Peyer's patch (tissue), 4 donors: ENCODE results near the gene SCLT1. TPM values are rescaled to one million over a fixed set of nuclear protein-coding genes. Genes with fewer than 3 reads are reported as not detected.

ENCODE experiments used
- DNase-seq, 3 donors: peaks; one replicate each; pipeline ENCODE4 v3.0.0-alpha.2; 2017 to 2019
- H3K27ac ChIP-seq, 4 donors: fragments of 200-600 bp; sonication (generic); one replicate each; pipeline ENCODE4 v1.5.1; 2016 to 2019
- H3K27me3 ChIP-seq, 2 donors: fragments of 200-600 bp; sonication (generic); one replicate each; pipeline ENCODE4 v1.5.1; 2019
- H3K36me3 ChIP-seq, 3 donors: fragments of 200-600 bp; sonication (generic); one replicate each; pipeline ENCODE4 v1.5.1; 2016 to 2019
- H3K4me1 ChIP-seq, 4 donors: fragments of 200-600 bp; sonication (generic); one replicate each; pipeline ENCODE4 v1.5.1; 2016 to 2019
- H3K4me3 ChIP-seq, 4 donors: fragments of 200-600 bp; sonication (generic); 1 replicate in 3 of 4; 2 replicates in 1 of 4; pipeline ENCODE4 v1.5.1; 2016 to 2019; ENCODE audit warnings: mild to moderate bottlenecking in 1 of 4
- H3K9me3 ChIP-seq, 4 donors: fragments of 200-600 bp; sonication (generic); one replicate each; pipeline ENCODE4 v1.5.1; 2016 to 2019; ENCODE audit warnings: mild to moderate bottlenecking in 1 of 4
- CTCF ChIP-seq, 6 experiments: fragments of 450-650 bp in 4 of 6; fragments of 200-600 bp in 2 of 6; sonication (generic) in 1 of 6; IDR thresholded peaks; one replicate each; pipeline ENCODE4 v1.5.1; 2017 to 2019; ENCODE audit warnings: antibody characterized with exemption in 6 of 6, mild to moderate bottlenecking in 3 of 6, moderate library complexity in 1 of 6
- POLR2A ChIP-seq, 2 donors: fragments of 450-650 bp; IDR thresholded peaks; one replicate each; pipeline ENCODE4 v1.5.1; 2017; ENCODE audit warnings: antibody characterized with exemption in 2 of 2, mild to moderate bottlenecking in 2 of 2, moderate library complexity in 2 of 2
- total RNA-seq, 4 donors: library from RNA; depleted of rRNA; stranded (reverse); fragments of >200 nt; gene quantifications; one replicate each; pipeline ENCODE4 v1.1.0, GENCODE V29; 2016

The SCLT1 gene
- total RNA-seq, 4 donors from 2014 or later, result 13.0 to 34.7 (median 18.0) TPM

GRCh38 chr4:128955751-128956150 lies 137.6 kb downstream of the SCLT1 start:
- Histone ChIP-seq H3K4me1 (no peaks in the 10 kb centered on the region), H3K9me3 (no peaks in the 10 kb centered on the region), H3K27ac (no peak overlapping the region), H3K36me3 (no peaks in the 10 kb centered on the region), H3K27me3 (no peaks in the 10 kb centered on the region), H3K4me3 (no peak overlapping the region)
- DNase-seq, result no peak
- TF ChIP-seq CTCF (IDR thresholded peaks at IDR 0.05) (no peak), POLR2A (IDR thresholded peaks at IDR 0.05) (no peak)

- H3K27ac ChIP-seq, result no peak overlapping the region
- no peak overlapping the region for H3K4me3 ChIP-seq
- DNase-seq, result no peak
- H3K27me3 ChIP-seq, result no peaks in the 10 kb centered on the region
- H3K9me3 ChIP-seq, result no peaks in the 10 kb centered on the region
- no peaks in the 10 kb centered on the region for H3K36me3 ChIP-seq
- TF ChIP-seq CTCF (IDR thresholded peaks at IDR 0.05) (no peak), POLR2A (IDR thresholded peaks at IDR 0.05) (no peak)
- H3K4me1 ChIP-seq, result no peaks in the 10 kb centered on the region
Measured at GRCh38 chr4:128954941-128955340, 138.4 kb downstream of the SCLT1 start.

- no peak for TF ChIP-seq CTCF (IDR thresholded peaks at IDR 0.05)
- TF ChIP-seq POLR2A (IDR thresholded peaks at IDR 0.05), result no peak
- H3K9me3 ChIP-seq, result no peaks in the 10 kb centered on the region
- no peaks in the 10 kb centered on the region for H3K4me1 ChIP-seq
- no peaks in the 10 kb centered on the region for H3K36me3 ChIP-seq
- H3K27ac ChIP-seq, result no peak overlapping the region
- no peak overlapping the region for H3K4me3 ChIP-seq
- no peak for DNase-seq
- no peaks in the 10 kb centered on the region for H3K27me3 ChIP-seq
Measured at GRCh38 chr4:128951316-128951715, 142.0 kb downstream of the SCLT1 start.

GRCh38 chr4:128950796-128951195 lies 142.5 kb downstream of the SCLT1 start:
- no peak overlapping the region for H3K4me3 ChIP-seq
- no peak overlapping the region for H3K27ac ChIP-seq
- H3K4me1 ChIP-seq, result no peaks in the 10 kb centered on the region
- H3K27me3 ChIP-seq, result no peaks in the 10 kb centered on the region
- TF ChIP-seq POLR2A (IDR thresholded peaks at IDR 0.05) (no peak), CTCF (IDR thresholded peaks at IDR 0.05) (no peak)
- DNase-seq, result no peak
- no peaks in the 10 kb centered on the region for H3K9me3 ChIP-seq
- no peaks in the 10 kb centered on the region for H3K36me3 ChIP-seq

GRCh38 chr4:128946916-128947315 lies 146.4 kb downstream of the SCLT1 start:
- Histone ChIP-seq H3K9me3 (no peaks in the 10 kb centered on the region), H3K27me3 (no peaks in the 10 kb centered on the region), H3K27ac (no peak overlapping the region), H3K4me3 (no peak overlapping the region), H3K4me1 (no peaks in the 10 kb centered on the region), H3K36me3 (no peaks in the 10 kb centered on the region)
- no peak for DNase-seq
- TF ChIP-seq POLR2A (IDR thresholded peaks at IDR 0.05) (no peak), CTCF (IDR thresholded peaks at IDR 0.05) (no peak)

- Histone ChIP-seq H3K36me3 (no peaks in the 10 kb centered on the region), H3K27me3 (no peaks in the 10 kb centered on the region), H3K27ac (no peak overlapping the region), H3K9me3 (no peaks in the 10 kb centered on the region), H3K4me3 (no peak overlapping the region), H3K4me1 (no peaks in the 10 kb centered on the region)
- TF ChIP-seq CTCF (IDR thresholded peaks at IDR 0.05) (no peak), POLR2A (IDR thresholded peaks at IDR 0.05) (no peak)
- DNase-seq, result no peak
Measured at GRCh38 chr4:128942607-128943006, 150.7 kb downstream of the SCLT1 start.
